PFSK-1 (cell line): Measurements from ENCODE around the gene GPC3. TPM values are rescaled to one million over a fixed set of nuclear protein-coding genes. Genes with fewer than 3 reads are reported as not detected.

Experiments used
- FOXP2 ChIP-seq: optimal IDR thresholded peaks from 2 replicates; pipeline ENCODE3; 2011; ENCODE audit warnings: borderline replicate concordance, control low read depth, inconsistent platforms; ENCODE audit not compliant: insufficient read depth; ENCODE audit errors: extremely low read length, extremely low read depth
- POLR2AphosphoS5 ChIP-seq: IDR thresholded peaks from 2 replicates; pipeline ENCODE4 v1.6.1; 2012; ENCODE audit warnings: low read depth, mild to moderate bottlenecking, control low read depth, low read length, moderate library complexity
- REST ChIP-seq, 2 experiments: IDR thresholded peaks; 2 replicates each; pipeline versions ENCODE4 v1.6.1 to v1.8.0; 2011 to 2012; ENCODE audit warnings: low read depth in 2 of 2, low read length in 2 of 2, control low read depth in 1 of 2, inconsistent platforms in 1 of 2, mild to moderate bottlenecking in 1 of 2, moderate library complexity in 1 of 2; ENCODE audit not compliant: insufficient read depth in 1 of 2
- SIN3A ChIP-seq: IDR thresholded peaks from 2 replicates; pipeline ENCODE4 v1.6.1; 2012; ENCODE audit warnings: mild to moderate bottlenecking, low read length, moderate library complexity, borderline replicate concordance; ENCODE audit not compliant: insufficient read depth
- TAF1 ChIP-seq: IDR thresholded peaks from 2 replicates; pipeline ENCODE4 v1.6.1; 2012; ENCODE audit warnings: low read length, control low read depth, borderline replicate concordance; ENCODE audit not compliant: insufficient read depth
- polyA plus RNA-seq: library from polyadenylated mRNA; unstranded; fragments of >200 nt; gene quantifications from one replicate; pipeline ENCODE4 v1.2.1, GENCODE V29; 2012; ENCODE audit warnings: low read depth, missing spikeins; ENCODE audit not compliant: insufficient read length

The GPC3 gene
- polyA plus RNA-seq = 1.0 TPM

- no peak for TF ChIP-seq SIN3A
- no peak for TF ChIP-seq TAF1
- TF ChIP-seq REST (IDR thresholded peaks at IDR 0.05; ENCODE audit: insufficient read depth in 1 of 2, low read depth in 2 of 2, low read length in 2 of 2) = no peak
- TF ChIP-seq POLR2AphosphoS5 = no peak
- no peak for TF ChIP-seq FOXP2
These were observed at the start of gene GPC3 for GRCh38 chrX:133985164-133985966. Gene GPC3 (minus strand): TSS chrX:133985594.

- TF ChIP-seq FOXP2 (no peak), TAF1 (no peak), POLR2AphosphoS5 (no peak), SIN3A (no peak), REST (IDR thresholded peaks at IDR 0.05; ENCODE audit: insufficient read depth in 1 of 2, low read depth in 2 of 2, low read length in 2 of 2) (no peak)
These were observed 47.0 kb upstream of the GPC3 start for GRCh38 chrX:134032441-134032840.

- no peak for TF ChIP-seq POLR2AphosphoS5
- no peak for TF ChIP-seq TAF1
- TF ChIP-seq REST (IDR thresholded peaks at IDR 0.05; ENCODE audit: insufficient read depth in 1 of 2, low read depth in 2 of 2, low read length in 2 of 2) = no peak
- TF ChIP-seq FOXP2 = no peak
- no peak for TF ChIP-seq SIN3A
These were observed 41.3 kb upstream of the GPC3 start for GRCh38 chrX:134026565-134027311.

GRCh38 chrX:134025986-134026545 lies 40.7 kb upstream of the GPC3 start:
- TF ChIP-seq FOXP2 (no peak), TAF1 (no peak), REST (IDR thresholded peaks at IDR 0.05; ENCODE audit: insufficient read depth in 1 of 2, low read depth in 2 of 2, low read length in 2 of 2) (no peak), POLR2AphosphoS5 (no peak), SIN3A (no peak)
